Urinary bladder (tissue), 4 donors: ENCODE results near the gene MYMX. TPM values are rescaled to one million over a fixed set of nuclear protein-coding genes. Genes with fewer than 3 reads are reported as not detected.
"Not testable (repeated sequence)": the region's sequence is repeated elsewhere in the genome, so short reads cannot be mapped to it uniquely, and the experiment has no call there.

Source experiments
- DNase-seq: peaks from one replicate; pipeline ENCODE4 v3.0.0-alpha.2; 2015; ENCODE audit errors: extremely low spot score
- H3K27ac ChIP-seq: one replicate; pipeline ENCODE4 v1.5.1; 2013; ENCODE audit warnings: low read depth, mild to moderate bottlenecking, moderate library complexity
- H3K36me3 ChIP-seq: one replicate; pipeline ENCODE4 v1.6.1; 2013; ENCODE audit warnings: mild to moderate bottlenecking, moderate library complexity; ENCODE audit not compliant: insufficient read depth
- H3K4me1 ChIP-seq: one replicate; pipeline ENCODE4 v1.6.1; 2013; ENCODE audit warnings: mild to moderate bottlenecking, moderate library complexity; ENCODE audit not compliant: insufficient read depth
- H3K4me3 ChIP-seq: one replicate; pipeline ENCODE4 v1.5.1; 2013; ENCODE audit warnings: low read depth, low read length
- WGBS: extraction: QIAGEN DNeasy Blood & Tissue Kit; methylation state at CpG from one replicate; pipeline ENCODE4 v1.1.7; 2013; 5-methylcytosine and 5-hydroxymethylcytosine counted together
- polyA plus RNA-seq: library from polyadenylated mRNA; stranded (reverse); fragments of 200-250 nt; gene quantifications from one replicate; pipeline ENCODE4 v1.2.3, GENCODE V29; 2013
- total RNA-seq: library from RNA; depleted of rRNA; stranded (reverse); fragments of >200 nt; gene quantifications from one replicate; pipeline ENCODE4 v1.2.3, GENCODE V29; 2014
- donor health status: healthy with polysubstance abuse.
- donor health status: healthy.

The MYMX gene
- total and polyA plus RNA-seq, 2 donors = 0.28 TPM; not detected in 1

DNA sequence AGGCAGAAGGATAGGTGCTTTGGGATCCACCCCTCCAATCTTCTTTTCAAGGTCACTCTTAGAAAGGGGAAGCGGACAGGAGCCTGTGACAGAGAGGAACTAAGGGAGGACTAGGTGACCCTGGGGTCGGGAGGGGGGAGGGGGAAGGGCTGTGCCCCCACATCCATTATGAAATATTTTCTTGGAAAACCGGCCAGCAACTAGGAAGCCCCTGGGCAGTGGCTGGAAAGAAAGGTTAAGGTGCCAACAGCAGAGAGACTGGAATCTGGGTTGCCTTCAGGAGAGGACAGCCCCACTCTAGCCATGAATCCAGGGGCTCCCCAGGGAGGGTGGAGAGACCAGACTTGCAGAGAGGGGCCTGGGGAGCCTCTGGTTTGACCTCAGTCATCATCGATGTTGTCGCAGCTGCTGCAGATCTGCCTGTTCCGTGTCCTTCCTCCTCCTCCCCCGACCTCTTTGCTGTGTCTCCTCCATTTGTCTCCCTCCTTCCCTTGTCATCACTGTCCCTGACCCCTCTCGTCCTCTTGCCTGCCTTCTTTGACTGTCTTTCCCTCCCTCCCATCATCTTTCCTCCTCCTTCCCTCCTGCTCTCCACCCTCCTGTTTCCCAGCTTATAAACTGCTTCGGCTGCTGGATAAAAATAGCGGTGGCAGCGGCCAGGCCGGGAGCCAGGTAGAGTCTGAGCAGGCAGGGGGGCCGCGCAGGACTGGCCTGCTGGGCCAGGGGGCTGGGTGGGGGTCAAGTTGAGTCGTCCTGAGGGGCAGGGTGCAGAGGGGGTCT is 9.8 kb downstream of the MYMX start:
- 42% methylated on average over 15 of the region's 15 CpGs for WGBS
- H3K4me3 ChIP-seq = no peak overlapping the region

DNA sequence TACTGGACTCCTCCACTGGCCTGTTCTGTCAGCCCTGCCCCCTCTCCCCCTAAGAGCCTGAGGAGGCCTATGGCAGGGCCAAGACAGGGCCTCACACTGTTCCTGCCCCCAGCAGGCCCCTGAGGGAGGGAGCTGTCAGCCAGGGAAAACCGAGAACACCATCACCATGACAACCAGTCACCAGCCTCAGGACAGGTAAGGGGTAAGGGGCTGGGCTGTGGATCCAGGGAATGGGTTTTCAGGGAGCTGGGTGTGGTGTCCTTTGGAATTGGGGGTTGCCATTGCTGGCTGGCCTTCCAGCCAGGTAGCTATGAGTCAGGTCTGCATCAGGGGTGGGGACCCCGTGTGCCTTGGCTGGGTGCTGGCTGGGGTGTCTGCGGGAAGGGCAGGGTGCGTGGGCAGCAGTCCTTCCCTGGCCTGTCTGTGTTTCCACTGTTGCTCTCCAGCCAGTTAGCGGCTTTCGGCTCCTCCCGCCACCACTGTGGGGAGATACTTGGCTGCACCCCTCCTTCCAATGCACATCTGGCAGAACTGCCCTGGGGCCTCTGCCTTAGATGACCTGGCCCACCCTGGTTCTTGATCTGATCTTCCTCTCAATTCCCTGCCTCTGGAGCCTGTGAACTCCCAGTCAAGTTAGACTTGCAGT is 10.5 kb downstream of the MYMX start:
- no peak overlapping the region for H3K27ac ChIP-seq
- H3K4me1 ChIP-seq = no peaks in the 10 kb centered on the region
- H3K36me3 ChIP-seq = no peaks in the 10 kb centered on the region
- no peak for DNase-seq
- no peak overlapping the region for H3K4me3 ChIP-seq
- 51% methylated on average over 7 of the region's 7 CpGs for WGBS

More for the DNA sequence above, 9.8 kb downstream of the MYMX start:
- H3K36me3 ChIP-seq = no peaks in the 10 kb centered on the region
- no peak overlapping the region for H3K27ac ChIP-seq
- no peak for DNase-seq
- H3K4me1 ChIP-seq = no peaks in the 10 kb centered on the region

DNA sequence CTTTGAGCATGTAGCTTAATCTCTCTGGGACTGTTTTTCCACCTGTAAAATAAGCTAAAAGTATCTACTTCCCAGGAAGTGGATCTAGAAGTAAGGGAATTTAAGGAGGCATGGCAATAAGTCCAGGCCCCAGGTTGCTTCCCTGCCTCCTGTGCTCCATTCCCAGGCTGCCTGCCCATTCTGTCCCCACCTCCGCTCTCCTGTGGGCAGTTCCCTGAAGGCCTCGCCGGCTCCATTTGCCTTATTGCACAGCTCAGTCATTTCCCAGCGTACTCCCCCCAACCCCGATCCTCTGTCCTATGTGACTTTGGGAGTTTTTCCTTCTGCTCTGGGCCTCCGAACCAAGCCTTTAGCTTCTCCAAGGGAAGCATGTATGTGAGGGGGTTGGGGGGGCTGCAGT is 11.3 kb downstream of the MYMX start:
- Histone ChIP-seq H3K27ac (no peak overlapping the region), H3K36me3 (no peaks in the 10 kb centered on the region), H3K4me1 (no peaks in the 10 kb centered on the region), H3K4me3 (no peak overlapping the region)
- 75% methylated on average over 6 of the region's 6 CpGs for WGBS
- DNase-seq = no peak

DNA sequence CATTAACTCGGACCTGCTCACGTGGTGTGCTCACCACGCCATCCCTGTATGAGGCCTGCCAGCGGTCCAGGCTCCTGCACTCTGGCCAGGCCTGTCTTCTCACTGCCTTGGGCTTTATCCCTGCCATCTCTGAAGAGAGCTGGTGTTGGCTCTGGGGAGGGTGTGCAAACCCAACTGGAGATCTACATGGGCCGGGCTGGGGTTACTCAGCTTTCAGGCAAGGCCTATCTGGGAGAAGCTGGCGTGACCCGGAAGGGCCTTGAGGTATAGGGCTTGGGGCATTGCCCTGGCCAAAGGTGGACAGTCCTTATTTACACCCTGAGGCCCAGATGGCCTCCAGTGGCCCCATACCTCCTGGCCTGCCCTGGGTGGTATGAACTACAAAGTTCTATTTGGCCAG is 11.7 kb downstream of the MYMX start:
- Histone ChIP-seq H3K27ac (no peak overlapping the region), H3K4me3 (no peak overlapping the region), H3K36me3 (no peaks in the 10 kb centered on the region), H3K4me1 (no peaks in the 10 kb centered on the region)
- 85% methylated on average over 7 of the region's 7 CpGs for whole genome bisulfite sequencing
- DNase-seq = no peak

DNA sequence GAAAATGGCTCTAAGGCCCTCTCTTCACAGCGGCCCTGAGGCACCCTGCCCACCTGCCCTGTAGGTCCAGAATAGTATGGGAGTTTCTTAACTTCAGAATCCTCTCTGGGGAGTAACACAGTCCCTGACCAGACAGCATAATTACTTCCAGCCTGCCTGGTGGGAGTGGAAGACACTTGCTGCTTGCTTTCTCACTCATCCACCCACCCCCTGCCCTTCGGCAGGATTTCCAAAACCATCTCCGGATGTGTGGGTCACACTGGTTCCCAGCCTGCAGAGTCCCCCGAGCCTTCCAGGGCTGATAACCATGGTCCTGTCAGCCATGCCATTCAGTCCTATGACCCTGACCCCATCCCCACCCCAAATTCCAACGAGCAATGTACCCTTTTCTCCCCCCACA is 12.1 kb downstream of the MYMX start:
- WGBS = 74% methylated on average over 5 of the region's 5 CpGs
- no peak overlapping the region for H3K4me3 ChIP-seq
- DNase-seq = no peak
- H3K4me1 ChIP-seq = no peaks in the 10 kb centered on the region
- H3K27ac ChIP-seq = no peak overlapping the region
- no peaks in the 10 kb centered on the region for H3K36me3 ChIP-seq

DNA sequence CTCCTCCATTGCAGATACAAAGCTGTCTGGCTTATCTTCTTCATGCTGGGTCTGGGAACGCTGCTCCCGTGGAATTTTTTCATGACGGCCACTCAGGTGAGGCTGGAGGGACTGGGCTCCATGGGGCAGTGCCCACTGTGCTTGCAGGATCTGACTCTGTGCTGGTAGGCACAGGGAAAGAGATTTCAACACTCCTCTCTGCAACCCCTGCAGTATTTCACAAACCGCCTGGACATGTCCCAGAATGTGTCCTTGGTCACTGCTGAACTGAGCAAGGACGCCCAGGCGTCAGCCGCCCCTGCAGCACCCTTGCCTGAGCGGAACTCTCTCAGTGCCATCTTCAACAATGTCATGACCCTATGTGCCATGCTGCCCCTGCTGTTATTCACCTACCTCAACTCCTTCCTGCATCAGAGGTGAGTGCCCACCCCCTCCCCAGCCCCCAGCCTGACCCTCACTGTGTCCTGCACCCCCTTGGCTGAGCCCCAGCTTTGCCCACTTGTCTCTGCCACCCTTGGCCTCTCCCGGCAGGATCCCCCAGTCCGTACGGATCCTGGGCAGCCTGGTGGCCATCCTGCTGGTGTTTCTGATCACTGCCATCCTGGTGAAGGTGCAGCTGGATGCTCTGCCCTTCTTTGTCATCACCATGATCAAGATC is 12.8 kb downstream of the MYMX start:
- Histone ChIP-seq H3K36me3 (no peaks in the 10 kb centered on the region), H3K4me3 (no peak overlapping the region), H3K4me1 (no peaks in the 10 kb centered on the region), H3K27ac (no peak overlapping the region)
- DNase-seq = no peak
- 90% methylated on average over 11 of the region's 11 CpGs for WGBS

DNA sequence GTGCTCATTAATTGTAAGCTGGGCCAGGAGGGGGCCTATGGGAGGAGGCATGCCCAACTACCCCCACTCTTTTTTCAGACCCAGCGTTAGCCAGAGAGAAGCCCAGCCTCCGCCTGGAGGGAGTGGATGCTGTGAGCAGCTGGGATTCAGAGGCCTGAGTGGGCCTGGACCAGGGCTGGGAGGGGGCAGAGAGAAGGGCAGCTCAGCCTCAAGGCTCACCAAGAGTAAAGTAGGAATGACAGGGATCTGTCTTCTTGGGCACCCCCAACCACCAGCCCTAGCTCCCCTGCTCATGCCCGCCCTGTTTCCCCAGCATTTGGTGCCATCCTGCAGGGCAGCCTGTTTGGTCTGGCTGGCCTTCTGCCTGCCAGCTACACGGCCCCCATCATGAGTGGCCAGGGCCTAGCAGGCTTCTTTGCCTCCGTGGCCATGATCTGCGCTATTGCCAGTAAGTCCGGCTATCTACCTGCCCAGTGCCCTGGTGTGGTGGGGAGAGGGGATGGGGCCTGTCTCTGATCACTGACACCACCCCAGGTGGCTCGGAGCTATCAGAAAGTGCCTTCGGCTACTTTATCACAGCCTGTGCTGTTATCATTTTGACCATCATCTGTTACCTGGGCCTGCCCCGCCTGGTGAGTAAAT is 13.4 kb downstream of the MYMX start:
- Histone ChIP-seq H3K27ac (no peak overlapping the region), H3K4me1 (no peaks in the 10 kb centered on the region), H3K36me3 (no peaks in the 10 kb centered on the region), H3K4me3 (no peak overlapping the region)
- no peak for DNase-seq
- WGBS = 92% methylated on average over 10 of the region's 10 CpGs

DNA sequence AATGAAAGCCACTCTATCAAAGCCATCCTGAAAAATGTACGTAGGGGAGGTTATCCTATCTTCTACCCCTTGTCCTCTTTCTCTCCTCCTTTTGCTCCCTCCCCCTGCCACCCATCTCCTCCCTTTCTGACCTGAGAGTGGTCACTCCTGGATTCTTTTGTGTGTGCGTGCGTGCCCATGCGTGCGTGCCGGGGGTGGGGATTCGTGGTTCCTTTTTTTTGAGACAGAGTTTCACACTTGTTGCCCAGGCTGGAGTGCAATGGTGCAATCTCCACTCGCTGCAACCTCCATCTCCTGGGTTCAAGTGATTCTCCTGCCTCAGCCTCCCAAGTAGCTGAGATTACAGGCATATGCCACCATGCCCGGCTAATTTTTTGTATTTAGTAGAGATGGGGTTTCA is 14.7 kb downstream of the MYMX start:
- not testable (repeated sequence) for H3K4me1 ChIP-seq, H3K27ac ChIP-seq
- WGBS = 83% methylated on average over 9 of the region's 9 CpGs

DNA sequence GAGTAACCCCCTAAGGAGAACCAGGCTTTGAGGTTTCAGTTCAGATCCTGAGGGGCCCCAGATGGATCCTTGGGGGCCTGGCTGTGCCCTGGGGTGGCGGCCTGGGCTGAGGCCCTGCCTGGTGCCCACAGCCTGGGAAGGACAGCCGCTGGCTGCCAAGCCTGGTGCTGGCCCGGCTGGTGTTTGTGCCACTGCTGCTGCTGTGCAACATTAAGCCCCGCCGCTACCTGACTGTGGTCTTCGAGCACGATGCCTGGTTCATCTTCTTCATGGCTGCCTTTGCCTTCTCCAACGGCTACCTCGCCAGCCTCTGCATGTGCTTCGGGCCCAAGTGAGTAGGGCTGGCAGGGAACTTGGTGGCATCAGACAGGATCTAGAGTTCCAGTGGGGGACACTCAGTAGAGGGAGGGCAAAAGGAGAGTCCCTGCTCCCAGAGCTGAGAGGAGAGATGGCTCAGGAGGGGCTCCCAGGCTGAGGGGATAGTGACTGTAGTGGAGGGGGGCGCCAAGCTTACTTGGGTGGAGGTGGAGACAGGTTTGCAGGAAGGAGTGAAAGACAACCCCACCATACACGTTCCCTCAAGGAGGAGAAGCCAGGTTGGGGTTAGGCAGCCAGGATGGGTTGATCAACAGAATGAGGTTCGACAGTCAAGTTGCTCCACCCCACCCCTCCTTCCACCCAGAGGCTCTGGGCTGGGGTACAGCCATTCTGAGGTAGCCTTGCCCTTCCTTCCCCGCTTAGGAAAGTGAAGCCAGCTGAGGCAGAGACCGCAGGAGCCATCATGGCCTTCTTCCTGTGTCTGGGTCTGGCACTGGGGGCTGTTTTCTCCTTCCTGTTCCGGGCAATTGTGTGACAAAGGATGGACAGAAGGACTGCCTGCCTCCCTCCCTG is 16.2 kb downstream of the MYMX start:
- 83% methylated on average over 16 of the region's 16 CpGs for WGBS
- DNase-seq = no peak
- H3K27ac ChIP-seq = no peak overlapping the region
- no peaks in the 10 kb centered on the region for H3K36me3 ChIP-seq
- H3K4me3 ChIP-seq = no peak overlapping the region
- no peaks in the 10 kb centered on the region for H3K4me1 ChIP-seq

More for the DNA sequence above, 14.7 kb downstream of the MYMX start:
- not testable (repeated sequence) for H3K36me3 ChIP-seq, DNase-seq, H3K4me3 ChIP-seq

DNA sequence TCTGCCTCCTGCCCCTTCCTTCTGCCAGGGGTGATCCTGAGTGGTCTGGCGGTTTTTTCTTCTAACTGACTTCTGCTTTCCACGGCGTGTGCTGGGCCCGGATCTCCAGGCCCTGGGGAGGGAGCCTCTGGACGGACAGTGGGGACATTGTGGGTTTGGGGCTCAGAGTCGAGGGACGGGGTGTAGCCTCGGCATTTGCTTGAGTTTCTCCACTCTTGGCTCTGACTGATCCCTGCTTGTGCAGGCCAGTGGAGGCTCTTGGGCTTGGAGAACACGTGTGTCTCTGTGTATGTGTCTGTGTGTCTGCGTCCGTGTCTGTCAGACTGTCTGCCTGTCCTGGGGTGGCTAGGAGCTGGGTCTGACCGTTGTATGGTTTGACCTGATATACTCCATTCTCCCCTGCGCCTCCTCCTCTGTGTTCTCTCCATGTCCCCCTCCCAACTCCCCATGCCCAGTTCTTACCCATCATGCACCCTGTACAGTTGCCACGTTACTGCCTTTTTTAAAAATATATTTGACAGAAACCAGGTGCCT is 16.9 kb downstream of the MYMX start:
- no peak for DNase-seq
- Histone ChIP-seq H3K4me1 (no peaks in the 10 kb centered on the region), H3K36me3 (no peaks in the 10 kb centered on the region), H3K27ac (no peak overlapping the region), H3K4me3 (no peak overlapping the region)
- WGBS = 43% methylated on average over 14 of the region's 14 CpGs

DNA sequence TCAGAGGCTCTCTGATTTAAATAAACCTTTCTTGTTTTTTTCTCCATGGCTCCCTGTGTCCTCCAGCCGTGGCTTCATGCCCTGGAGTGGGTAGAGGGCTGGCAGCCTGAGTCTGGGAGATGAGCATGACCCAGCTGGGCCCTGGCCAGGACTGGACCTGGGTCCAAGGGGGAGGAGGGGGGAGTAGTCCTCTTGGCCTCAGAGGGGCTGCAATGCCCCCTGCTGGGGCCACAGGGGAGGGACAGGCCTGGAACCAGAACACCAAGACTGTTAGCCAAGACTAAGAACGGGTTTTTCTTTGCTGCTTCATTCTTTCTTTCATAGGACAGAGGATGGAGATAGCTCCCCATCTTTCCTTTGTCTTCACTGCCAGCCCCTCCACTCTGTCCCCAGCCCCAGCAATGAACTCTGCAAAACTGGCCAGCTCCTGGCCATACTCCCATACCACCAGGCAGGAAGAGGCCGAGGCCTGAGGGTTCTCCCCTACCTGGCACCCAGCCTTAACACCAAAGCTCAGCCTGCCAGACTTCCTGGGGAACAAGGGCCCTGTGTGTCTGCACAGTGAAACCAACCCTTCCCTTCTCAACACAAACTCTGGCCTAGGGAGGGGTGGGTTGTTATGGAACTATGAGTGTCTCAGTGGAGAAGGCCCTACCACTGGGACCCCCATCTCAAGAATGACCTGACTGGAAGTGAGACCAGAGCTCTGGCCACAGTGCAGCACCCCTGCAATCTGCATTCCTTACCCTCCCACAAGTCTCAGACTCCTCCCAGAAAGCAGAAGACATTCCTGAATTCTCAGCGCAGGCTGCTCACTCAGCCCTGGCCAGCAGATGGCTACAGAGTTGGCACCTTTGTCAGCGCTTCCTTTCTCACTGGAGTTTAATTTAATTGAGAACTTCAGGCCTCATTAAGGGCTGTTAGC is 17.6 kb downstream of the MYMX start:
- DNase-seq = no peak
- Histone ChIP-seq H3K4me1 (no peaks in the 10 kb centered on the region), H3K4me3 (no peak overlapping the region), H3K36me3 (no peaks in the 10 kb centered on the region), H3K27ac (no peak overlapping the region)
- 18% methylated on average over 5 of the region's 5 CpGs for WGBS

DNA sequence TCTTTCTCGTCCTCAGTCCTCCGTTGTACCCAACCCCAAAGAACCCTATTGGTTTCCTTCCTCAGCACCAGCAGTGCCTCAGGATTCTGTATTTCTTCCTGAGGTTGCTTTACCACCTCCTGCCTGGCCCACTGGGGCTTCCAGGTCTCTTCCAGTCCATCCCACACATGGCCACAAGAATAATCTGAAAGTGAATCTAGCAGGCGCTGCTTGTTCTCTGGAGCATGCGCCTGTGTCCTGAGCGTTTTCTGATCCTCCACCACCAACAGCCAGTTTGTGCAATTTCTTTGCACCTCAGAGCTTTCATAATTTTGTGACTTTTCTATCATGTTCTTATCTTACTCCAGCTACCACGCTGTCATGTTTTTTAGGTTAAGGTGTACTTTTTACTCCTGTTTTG is 18.5 kb downstream of the MYMX start:
- no peaks in the 10 kb centered on the region for H3K36me3 ChIP-seq
- H3K27ac ChIP-seq = no peak overlapping the region
- no peak overlapping the region for H3K4me3 ChIP-seq
- DNase-seq = no peak
- H3K4me1 ChIP-seq = no peaks in the 10 kb centered on the region
- WGBS = 77% methylated on average over 6 of the region's 6 CpGs
